NCI-H128 (cell line): ENCODE measurements around the gene L1CAM.

Source experiments
- DNase-seq: peaks from one replicate; lab custom pipeline; 2025; ENCODE audit not compliant: unreplicated experiment; lab: John Stamatoyannopoulos, UW

Gene L1CAM

GRCh38 chrX:153865685-153866084 is 20.3 kb downstream of the L1CAM start:
- DNase-seq = no peak

GRCh38 chrX:153865321-153865580 is 20.7 kb downstream of the L1CAM start:
- DNase-seq = no peak

DNA sequence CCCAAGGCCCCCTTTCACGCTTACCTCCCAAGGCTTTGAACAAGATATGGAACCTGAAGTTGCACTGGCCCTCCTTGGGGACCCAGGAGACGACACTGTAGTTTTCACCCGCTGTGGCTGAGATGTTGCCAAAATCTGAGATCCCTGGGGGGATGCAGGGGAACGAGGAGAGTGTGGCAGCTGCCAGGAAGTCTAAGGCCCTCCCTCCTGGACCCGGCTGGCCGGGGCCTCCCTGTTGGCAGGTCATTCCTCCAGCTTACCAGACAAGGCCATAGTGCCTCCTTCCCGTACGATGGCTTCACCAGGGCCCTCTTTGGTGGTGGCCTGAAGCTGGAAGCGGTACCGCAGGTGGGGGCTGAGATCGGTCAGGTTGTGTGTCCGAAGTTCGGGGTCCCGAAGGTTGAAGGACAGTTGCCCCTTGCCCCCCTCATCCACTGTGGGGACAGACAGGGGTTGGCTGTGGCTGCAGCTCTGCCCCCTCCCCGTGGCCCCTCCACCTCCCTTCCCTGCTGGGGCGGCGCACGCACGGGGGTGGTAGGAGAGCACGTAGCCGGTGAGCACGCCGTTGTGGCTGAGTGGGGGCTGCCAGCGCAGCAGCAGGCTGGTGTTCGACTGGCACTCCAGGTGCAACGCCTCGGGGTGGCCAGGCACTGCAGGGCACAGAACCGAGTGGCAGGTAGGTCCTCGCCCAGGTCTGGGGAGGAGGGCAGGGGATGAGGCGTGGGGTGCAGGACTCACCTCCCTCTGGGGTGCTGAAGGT is 21.2 kb downstream of the L1CAM start:
- no peak for DNase-seq

DNA sequence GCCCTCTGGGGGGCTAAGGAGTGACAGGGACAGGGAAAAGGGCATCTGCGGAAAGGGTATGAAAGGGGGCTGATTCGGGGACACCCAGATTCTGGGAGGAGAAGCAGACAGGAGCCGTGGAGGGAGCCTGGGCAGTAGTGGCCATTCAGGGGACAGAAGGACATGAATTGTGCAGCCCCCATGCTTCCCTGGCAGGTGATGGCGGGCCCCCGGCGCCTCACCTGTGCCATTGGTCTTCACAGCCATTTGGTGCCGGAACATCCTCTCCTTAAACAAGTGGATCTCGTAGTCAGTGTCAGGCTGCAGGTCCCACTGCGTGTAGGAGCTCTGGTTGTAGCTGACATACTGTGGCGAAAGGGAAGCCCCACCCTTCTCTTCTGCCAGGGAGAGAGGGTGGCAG is 21.9 kb downstream of the L1CAM start:
- no peak for DNase-seq

GRCh38 chrX:153863251-153863991 is 22.6 kb downstream of the L1CAM start:
- DNase-seq = no peak

DNA sequence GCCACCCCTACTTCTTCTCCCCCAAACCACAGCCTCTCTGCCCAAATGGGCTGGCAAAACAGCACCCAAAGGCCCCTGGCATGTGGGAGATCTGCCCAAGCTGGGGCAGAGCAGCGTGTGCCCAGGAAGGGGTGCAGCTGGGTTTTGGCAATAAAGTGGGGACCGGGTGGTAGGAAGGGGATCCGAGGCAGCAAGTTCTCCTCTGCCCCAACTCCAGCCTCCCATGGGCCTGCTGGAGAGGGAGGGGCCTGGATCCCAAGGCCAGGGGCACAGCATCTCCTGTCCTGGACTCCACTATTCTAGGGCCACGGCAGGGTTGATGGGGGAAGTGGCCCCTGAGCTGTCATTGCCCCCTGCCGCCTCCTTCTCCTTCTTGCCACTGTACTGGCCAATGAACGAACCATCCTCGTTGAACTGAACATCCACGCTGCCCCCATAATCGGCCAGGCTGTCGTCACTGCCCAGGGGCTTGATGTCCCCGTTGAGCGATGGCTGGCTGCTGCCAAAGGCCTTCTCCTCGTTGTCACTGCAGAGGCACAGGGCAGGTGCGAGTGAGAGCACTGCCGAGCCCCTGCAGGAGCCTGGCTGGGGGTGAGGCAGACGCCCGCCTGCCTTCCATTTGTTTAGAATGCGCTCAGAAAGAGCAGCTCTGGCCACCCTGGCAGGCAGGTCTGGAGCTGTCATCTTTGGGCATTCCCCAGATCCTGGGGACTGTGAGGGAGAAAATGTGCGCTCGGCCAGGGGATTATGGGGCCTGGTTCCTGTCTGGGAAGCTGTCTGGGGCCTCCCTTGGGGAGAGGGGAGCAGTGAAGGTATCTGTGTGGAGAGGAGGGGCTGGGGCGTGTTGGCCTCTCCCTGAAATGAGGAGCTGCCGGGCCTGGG is 23.4 kb downstream of the L1CAM start:
- DNase-seq = no peak

DNA sequence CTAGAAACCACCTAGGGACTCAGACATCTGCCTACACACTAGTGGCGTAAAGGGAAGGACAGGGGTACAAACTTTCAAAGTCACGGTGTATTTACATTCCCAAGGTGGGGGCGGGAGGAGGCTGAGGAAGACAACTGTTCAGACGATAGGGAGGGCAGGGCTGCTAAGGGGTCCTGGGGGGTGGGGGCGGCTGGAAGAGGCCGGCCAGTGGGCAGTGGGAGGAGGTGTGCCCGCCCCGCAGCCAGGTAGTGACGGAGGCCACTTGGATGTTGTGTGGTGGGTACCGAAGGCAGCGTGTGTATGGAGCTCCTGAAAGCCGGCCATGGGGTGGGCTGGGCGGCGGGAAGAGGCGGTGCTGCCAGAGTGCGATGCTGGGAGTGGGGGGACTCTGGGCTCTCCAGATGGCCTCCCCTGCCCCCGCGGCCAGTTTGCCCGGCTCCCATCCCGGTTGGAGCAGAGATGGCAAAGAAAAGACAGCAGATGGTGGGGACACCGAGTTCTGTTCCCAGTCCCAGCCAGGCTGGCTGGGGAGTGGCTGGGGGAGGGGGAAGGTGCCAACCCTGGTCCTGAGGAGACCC is 24.2 kb downstream of the L1CAM start:
- DNase-seq = no peak

DNA sequence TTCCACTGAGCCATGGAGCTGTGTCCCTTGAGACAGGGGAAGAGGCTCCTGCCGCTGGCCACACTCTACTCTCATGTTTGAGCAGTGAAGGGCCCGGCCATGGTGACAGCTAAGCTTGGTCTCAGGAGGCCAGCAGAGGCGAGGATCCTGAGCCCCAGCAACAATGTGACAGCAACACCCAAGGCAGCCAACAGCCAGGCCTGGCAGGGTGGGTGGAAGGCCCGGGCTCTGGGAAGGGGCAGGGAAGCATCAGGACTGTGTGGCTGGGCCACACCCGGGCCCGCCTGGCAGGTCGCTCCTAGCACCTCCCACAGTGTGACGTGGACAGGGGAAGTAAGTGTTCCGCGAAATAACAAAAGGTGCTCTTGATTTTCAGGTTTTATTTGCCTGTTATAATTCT is 24.8 kb downstream of the L1CAM start:
- DNase-seq = no peak

DNA sequence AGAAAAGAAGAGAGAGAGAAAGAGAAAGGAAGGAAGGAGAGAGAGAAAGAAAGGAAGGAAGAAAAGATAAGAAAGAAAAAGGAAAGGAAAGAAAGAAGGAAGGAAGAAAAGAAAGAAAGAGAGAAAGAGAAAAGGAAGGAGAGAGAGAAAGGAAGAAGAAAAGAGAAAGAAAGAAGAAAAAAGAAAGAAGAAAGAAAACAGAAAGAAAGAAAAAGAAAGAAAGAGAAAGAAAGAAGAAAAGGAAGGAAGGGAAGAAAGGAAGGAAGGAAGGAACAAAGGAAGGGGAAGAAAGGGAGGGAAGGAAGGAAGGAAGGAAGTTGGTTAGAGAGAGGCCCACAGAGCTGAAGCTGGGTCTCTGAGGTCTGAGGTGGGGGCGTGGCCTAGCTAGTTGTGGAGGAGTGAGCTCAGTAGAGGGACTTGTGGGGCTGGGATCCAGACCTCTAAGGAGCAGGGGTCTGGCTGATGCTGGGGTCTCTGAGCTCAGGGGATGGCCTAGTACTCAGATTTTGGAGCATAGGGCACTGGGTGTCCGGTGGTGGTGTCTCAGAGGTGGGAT is 28.5 kb downstream of the L1CAM start:
- DNase-seq = no peak

- no peak for DNase-seq
Observed at GRCh38 chrX:153854702-153855101, 31.3 kb downstream of the L1CAM start.

DNA sequence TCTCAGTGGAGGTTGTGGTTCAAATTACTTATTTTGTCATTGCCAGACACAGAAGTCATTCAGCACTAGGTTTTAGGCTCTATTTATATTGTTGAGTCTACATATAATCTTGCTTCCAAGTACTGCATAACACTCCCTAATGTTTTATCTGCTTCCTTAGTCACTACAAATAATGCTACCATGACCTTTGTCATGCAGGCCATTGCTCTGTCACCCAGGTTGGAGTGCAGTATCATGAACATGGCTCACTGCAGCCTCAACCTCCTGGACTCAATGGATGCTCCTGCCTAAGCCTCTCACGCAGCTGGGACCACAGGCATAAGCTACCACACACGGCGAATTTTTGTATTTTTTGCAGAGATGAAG is 32.1 kb downstream of the L1CAM start:
- DNase-seq = no peak

DNA sequence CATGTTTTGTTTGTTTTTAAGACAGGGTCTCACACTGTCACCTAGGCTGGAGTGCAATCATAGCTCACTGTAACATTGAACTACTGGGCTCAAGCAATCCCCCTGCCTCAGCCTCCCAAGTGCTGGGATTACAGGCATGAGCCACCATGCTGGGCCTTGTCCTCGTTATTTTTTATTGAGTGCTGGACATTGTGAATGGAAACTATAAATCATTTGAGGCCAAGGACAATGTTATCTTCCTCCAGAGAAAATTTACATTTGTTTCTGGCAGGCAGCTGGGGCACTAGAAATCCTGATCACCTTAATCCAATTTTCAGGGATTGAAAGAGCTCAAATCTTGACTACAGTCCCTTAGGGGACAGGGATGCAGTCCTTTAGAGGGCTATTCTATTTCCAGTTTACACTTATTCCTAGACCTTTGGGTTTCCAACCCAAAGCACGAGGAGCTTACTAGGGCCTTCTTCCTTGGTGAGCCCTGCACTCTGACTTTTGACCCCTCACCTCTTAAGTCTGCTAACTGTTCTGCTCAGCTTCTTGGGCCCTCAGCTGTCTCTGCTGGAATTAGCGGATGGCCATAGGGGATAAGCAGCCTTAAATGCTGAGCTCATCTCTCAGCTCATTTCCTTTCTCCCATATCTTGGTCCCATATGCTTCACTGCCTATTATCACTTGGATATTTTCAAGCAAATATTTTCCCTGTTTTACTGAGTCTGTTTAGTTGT is 32.6 kb downstream of the L1CAM start:
- DNase-seq = no peak

- DNase-seq = no peak
Observed at GRCh38 chrX:153851981-153852380, 34.0 kb downstream of the L1CAM start.

GRCh38 chrX:153848325-153848724 is 37.6 kb downstream of the L1CAM start:
- no peak for DNase-seq

GRCh38 chrX:153845842-153846241 is 40.1 kb downstream of the L1CAM start:
- no peak for DNase-seq

- no peak for DNase-seq
Observed at GRCh38 chrX:153845195-153845594, 40.8 kb downstream of the L1CAM start.

GRCh38 chrX:153844509-153845082 is 41.4 kb downstream of the L1CAM start:
- DNase-seq = no peak

DNA sequence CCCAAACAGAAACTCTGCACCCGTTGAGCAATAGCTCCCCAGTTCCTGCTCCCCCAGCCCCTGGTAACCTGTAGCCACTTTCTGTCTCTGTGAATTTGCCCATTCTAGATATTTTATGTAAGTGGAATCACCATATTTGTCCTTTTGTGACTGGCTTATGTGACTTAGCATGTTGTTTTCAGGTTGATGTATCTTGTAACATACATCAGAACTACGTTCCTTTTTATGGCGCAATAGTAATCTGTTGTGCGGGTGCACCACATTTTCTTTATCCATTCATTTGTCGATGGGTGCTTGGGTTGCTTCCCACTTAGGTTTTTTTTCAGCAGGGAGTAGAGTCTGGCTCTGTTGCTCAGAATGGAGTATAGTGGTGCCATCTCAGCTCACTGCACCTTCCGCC is 49.1 kb downstream of the L1CAM start:
- no peak for DNase-seq

DNA sequence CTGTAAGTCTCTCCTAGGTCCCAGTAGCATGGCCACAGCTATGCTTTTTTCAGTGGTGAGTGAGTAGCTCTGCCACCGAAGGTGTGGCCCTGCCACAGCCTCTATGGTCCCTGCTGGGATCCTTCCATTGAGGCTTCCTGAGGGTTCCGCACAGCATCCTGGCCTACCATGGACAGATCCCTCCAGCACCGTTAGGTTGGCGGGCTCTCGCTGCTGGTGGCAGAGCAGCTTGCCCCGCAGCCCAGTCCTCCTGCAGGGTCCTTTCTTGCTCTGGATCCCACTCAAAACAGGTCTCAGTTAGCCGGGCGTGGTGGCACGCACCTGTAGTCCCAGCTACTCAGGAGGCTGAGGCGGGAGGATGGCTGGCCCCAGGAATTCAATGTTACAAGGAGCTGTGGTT is 53.2 kb downstream of the L1CAM start:
- DNase-seq = no peak

DNA sequence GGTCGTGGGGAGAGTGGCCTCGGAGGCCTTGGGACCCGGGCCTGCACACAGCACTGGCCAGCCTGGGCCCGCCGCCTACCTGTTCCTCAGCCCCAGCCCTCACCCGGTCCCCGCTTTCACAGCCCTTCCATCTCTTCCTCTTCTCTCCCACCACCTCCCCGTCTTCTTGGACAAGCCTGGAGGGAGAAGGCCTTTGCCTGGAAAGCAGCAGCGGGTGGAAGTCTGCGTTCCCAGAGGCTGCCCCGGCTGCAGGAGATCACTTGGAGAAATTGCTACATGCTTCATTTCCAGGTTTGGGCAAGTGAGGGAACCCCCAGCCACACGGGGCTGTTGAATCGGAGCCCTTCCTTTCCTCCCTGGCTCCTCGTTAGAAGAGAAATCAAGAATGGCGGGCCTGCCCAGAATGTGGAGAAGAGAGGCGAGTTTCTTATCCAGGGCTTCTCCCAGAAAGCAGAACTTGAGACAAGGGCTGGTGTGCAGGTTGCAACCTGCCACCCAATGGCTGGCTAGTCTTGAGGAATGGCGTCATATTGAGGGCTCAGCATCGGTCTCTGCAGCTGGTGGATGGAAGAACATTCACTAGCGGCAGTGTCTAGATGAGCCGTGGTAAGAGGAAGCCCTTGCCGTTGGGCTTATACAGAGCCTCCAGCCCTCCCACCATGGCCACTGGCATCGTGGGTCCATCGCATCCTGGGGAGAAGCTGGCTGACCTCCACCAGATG is 54.4 kb downstream of the L1CAM start:
- DNase-seq = no peak
